ENCODE data around the gene PPP1R2C.

DNA sequence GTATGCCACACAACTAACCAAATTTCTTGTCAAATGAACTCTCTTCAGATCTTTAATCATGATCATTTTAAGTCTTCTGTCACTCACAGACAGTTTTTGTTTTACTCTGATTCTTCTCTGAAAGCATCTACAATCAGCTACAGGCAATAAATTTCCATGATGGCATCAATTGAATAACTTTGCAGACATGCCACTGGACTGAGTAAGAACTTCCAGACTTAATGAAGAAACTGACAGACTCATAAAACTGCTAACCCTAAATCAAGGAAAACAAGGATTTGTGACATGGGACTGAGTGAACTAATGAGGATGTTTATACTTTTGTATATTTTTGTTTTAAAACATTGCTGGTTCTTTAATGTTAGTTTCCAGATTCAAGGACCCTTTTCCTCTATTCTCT, 5.5 kb upstream of the PPP1R2C start:
- TF ChIP-seq, protein P1, sequence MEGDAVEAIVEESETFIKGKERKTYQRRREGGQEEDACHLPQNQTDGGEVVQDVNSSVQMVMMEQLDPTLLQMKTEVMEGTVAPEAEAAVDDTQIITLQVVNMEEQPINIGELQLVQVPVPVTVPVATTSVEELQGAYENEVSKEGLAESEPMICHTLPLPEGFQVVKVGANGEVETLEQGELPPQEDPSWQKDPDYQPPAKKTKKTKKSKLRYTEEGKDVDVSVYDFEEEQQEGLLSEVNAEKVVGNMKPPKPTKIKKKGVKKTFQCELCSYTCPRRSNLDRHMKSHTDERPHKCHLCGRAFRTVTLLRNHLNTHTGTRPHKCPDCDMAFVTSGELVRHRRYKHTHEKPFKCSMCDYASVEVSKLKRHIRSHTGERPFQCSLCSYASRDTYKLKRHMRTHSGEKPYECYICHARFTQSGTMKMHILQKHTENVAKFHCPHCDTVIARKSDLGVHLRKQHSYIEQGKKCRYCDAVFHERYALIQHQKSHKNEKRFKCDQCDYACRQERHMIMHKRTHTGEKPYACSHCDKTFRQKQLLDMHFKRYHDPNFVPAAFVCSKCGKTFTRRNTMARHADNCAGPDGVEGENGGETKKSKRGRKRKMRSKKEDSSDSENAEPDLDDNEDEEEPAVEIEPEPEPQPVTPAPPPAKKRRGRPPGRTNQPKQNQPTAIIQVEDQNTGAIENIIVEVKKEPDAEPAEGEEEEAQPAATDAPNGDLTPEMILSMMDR (IDR thresholded peaks at IDR 0.05), result no peak
- TF ChIP-seq POLR2AphosphoS5 (IDR thresholded peaks at IDR 0.05), result no peak
